Measurements from ENCODE around the gene DCTN2.

DNA sequence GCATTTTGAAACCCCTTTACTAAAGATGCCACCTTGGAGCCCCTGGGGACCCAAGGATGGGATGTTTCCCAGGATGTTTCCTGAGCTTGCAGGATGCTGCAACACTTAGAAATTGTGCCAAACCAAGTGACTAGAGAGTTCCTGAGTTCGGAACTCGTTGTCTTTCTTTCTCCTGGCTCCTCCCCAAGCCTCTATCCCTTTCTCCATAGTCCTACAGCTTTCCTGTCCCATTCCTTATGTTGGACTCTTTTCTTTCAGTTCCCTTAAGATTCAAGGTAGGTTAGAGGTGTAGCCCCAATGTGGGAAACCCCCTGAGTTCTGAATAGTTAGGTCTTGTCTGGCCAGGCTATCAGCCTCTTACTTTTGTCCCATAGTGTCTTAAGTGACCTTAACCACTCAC is 1.5 kb upstream of the DCTN2 start:
- no peak for TF ChIP-seq GATA2 (IDR thresholded peaks at IDR 0.05; ENCODE audit: low read depth, low read length)
- TF ChIP-seq GATA3 (IDR thresholded peaks at IDR 0.05; ENCODE audit: low read depth, low read length) = no peak

All from SH-SY5Y (cell line).